IMR-90 (cell line): ENCODE measurements around the gene ALK. TPM values are rescaled to one million over a fixed set of nuclear protein-coding genes. Genes with fewer than 3 reads are reported as not detected.

ENCODE experiments used
- ATAC-seq: fragments of 200-7000 bp; cut with Tn5 transposase; 2 replicates; pipeline ENCODE4 v1.9.1; 2020; ENCODE audit warnings: low read depth, mild to moderate bottlenecking, moderate library complexity
- BruUV-seq: library from RNA; stranded (reverse); fragments of 400-500 nt; replicated peaks from 2 replicates; lab custom pipeline; 2021; lab: Mats Ljungman, UMichigan
- CTCF ChIA-PET: fragments of 300-600 bp; formaldehyde crosslinking; extraction: SDS; loops from one replicate; lab custom pipeline; 2021; ENCODE audit warnings: antibody characterized with exemption; lab: Yijun Ruan, JAX
- POLR2A ChIA-PET: fragments of 300-600 bp; sonication (Branson Sonifier 250); formaldehyde crosslinking; loops from one replicate; lab custom pipeline; 2022; ENCODE audit warnings: antibody characterized with exemption; ENCODE audit not compliant: unreplicated experiment; lab: Charles Lee
- DNase-seq: peaks from one replicate; pipeline ENCODE4 v3.0.0; 2013
- H2AFZ ChIP-seq: replicated peaks from 2 replicates; pipeline ENCODE3; 2013; ENCODE audit warnings: low read length, mild to moderate bottlenecking; ENCODE audit not compliant: poor library complexity
- H2AK5ac ChIP-seq: 2 replicates; pipeline ENCODE4 v1.6.1; 2013; ENCODE audit warnings: low read depth, low read length, inconsistent platforms
- H2AK9ac ChIP-seq: replicated peaks from 2 replicates; pipeline ENCODE3; 2013; ENCODE audit warnings: mild to moderate bottlenecking, low read depth, low read length, moderate library complexity; ENCODE audit not compliant: poor library complexity
- H2BK120ac ChIP-seq: 2 replicates; pipeline ENCODE4 v1.6.1; 2013; ENCODE audit warnings: low read depth, low read length, inconsistent platforms
- H2BK15ac ChIP-seq: 3 replicates; pipeline ENCODE4 v1.6.1; 2013; ENCODE audit warnings: low read depth, low read length, inconsistent platforms
- H2BK20ac ChIP-seq: 2 replicates; pipeline ENCODE4 v1.6.1; 2013; ENCODE audit warnings: low read depth, mild to moderate bottlenecking, inconsistent platforms, low read length, moderate library complexity
- H2BK5ac ChIP-seq: 2 replicates; pipeline ENCODE4 v1.6.1; 2013; ENCODE audit warnings: mild to moderate bottlenecking, low read depth, low read length, inconsistent platforms; ENCODE audit not compliant: poor library complexity, severe bottlenecking
- H3K14ac ChIP-seq: replicated peaks from 2 replicates; pipeline ENCODE4 v1.6.1; 2013; ENCODE audit warnings: low read depth, low read length, inconsistent platforms
- H3K18ac ChIP-seq: 2 replicates; pipeline ENCODE4 v1.6.1; 2013; ENCODE audit warnings: low read depth, low read length, control low read depth
- H3K23ac ChIP-seq: 2 replicates; pipeline ENCODE4 v1.6.1; 2013; ENCODE audit warnings: low read depth, low read length, inconsistent platforms
- H3K27ac ChIP-seq: 2 replicates; pipeline ENCODE4 v1.5.1; 2013; ENCODE audit warnings: mild to moderate bottlenecking, control low read depth, low read length; ENCODE audit not compliant: insufficient read depth
- H3K27me3 ChIP-seq: 2 replicates; pipeline ENCODE4 v1.6.1; 2013; ENCODE audit warnings: low read length; ENCODE audit not compliant: control insufficient read depth, insufficient read depth
- H3K36me3 ChIP-seq: 2 replicates; pipeline ENCODE4 v1.6.1; 2013; ENCODE audit warnings: low read length, mixed read lengths; ENCODE audit not compliant: control insufficient read depth, insufficient read depth
- H3K4ac ChIP-seq: 2 replicates; pipeline ENCODE4 v1.6.1; 2013; ENCODE audit warnings: low read depth, low read length, inconsistent platforms
- H3K4me1 ChIP-seq: 2 replicates; pipeline ENCODE4 v1.6.1; 2013; ENCODE audit warnings: low read length, mixed read lengths; ENCODE audit not compliant: control insufficient read depth, insufficient read depth
- H3K4me2 ChIP-seq: 2 replicates; pipeline ENCODE4 v1.6.1; 2013; ENCODE audit warnings: low read depth, mild to moderate bottlenecking, control low read depth, low read length, moderate library complexity
- H3K4me3 ChIP-seq: 2 replicates; pipeline ENCODE4 v1.5.1; 2013; ENCODE audit warnings: low read depth, mild to moderate bottlenecking, control low read depth, low read length, moderate library complexity; ENCODE audit not compliant: insufficient read depth
- H3K56ac ChIP-seq: 2 replicates; pipeline ENCODE4 v1.6.1; 2013; ENCODE audit warnings: low read length, inconsistent platforms; ENCODE audit not compliant: insufficient read depth; ENCODE audit errors: extremely low read depth
- H3K79me1 ChIP-seq, 2 experiments: 2 replicates each; pipeline ENCODE4 v1.6.1; 2013; ENCODE audit warnings: low read length in 2 of 2, inconsistent platforms in 1 of 2, low read depth in 1 of 2
- H3K9ac ChIP-seq: 2 replicates; pipeline ENCODE4 v1.6.1; 2013; ENCODE audit warnings: low read depth, low read length, control low read depth
- H3K9me1 ChIP-seq: 2 replicates; pipeline ENCODE4 v1.6.1; 2013; ENCODE audit warnings: low read length, inconsistent platforms; ENCODE audit not compliant: insufficient read depth
- H3K9me3 ChIP-seq: 2 replicates; pipeline ENCODE4 v1.6.1; 2013; ENCODE audit warnings: low read length; ENCODE audit not compliant: control insufficient read depth, insufficient read depth
- H4K20me1 ChIP-seq: 2 replicates; pipeline ENCODE4 v1.6.1; 2013; ENCODE audit warnings: low read length, inconsistent platforms; ENCODE audit not compliant: insufficient read depth
- H4K5ac ChIP-seq: 2 replicates; pipeline ENCODE4 v1.6.1; 2013; ENCODE audit warnings: mild to moderate bottlenecking, low read depth, low read length, control low read depth
- H4K8ac ChIP-seq, 2 experiments: 2 replicates each; pipeline ENCODE4 v1.6.1; 2013; ENCODE audit warnings: low read depth in 2 of 2, low read length in 2 of 2, control low read depth in 1 of 2, inconsistent platforms in 1 of 2
- H4K91ac ChIP-seq: 2 replicates; pipeline ENCODE4 v1.6.1; 2013; ENCODE audit warnings: low read depth, low read length, inconsistent platforms; ENCODE audit not compliant: insufficient read depth
- BHLHE40 ChIP-seq: fragments of 150-350 bp; IDR thresholded peaks from 2 replicates; pipeline ENCODE4 v1.6.1; 2016; ENCODE audit warnings: mild to moderate bottlenecking, low read depth, low read length
- CEBPB ChIP-seq: IDR thresholded peaks from 2 replicates; pipeline ENCODE4 v1.6.1; 2012; ENCODE audit warnings: low read depth, low read length, improper control_type of control experiment
- CHD1 ChIP-seq: IDR thresholded peaks from 2 replicates; pipeline ENCODE4 v1.6.1; 2012; ENCODE audit warnings: low read depth, low read length, improper control_type of control experiment
- FOS ChIP-seq: fragments of 150-350 bp; IDR thresholded peaks from 2 replicates; pipeline ENCODE4 v1.6.1; 2016; ENCODE audit warnings: low read depth, low read length
- MAFK ChIP-seq: IDR thresholded peaks from 2 replicates; pipeline ENCODE4 v1.6.1; 2012; ENCODE audit warnings: low read depth, low read length, improper control_type of control experiment
- MXI1 ChIP-seq: IDR thresholded peaks from 2 replicates; pipeline ENCODE4 v1.6.1; 2012; ENCODE audit warnings: low read depth, mild to moderate bottlenecking, low read length, moderate library complexity, borderline replicate concordance
- RAD21 ChIP-seq: IDR thresholded peaks from 2 replicates; pipeline ENCODE4 v1.6.1; 2012; ENCODE audit warnings: low read length, improper control_type of control experiment
- RCOR1 ChIP-seq: IDR thresholded peaks from 2 replicates; pipeline ENCODE4 v1.6.1; 2012; ENCODE audit warnings: mild to moderate bottlenecking, low read length, improper control_type of control experiment; ENCODE audit not compliant: insufficient replicate concordance
- SMC3 ChIP-seq: fragments of 150-350 bp; IDR thresholded peaks from 2 replicates; pipeline ENCODE4 v1.6.1; 2016; ENCODE audit warnings: low read depth, mild to moderate bottlenecking, antibody characterized with exemption, low read length, moderate library complexity
- WGBS, 2 experiments: methylation state at CpG; one replicate each; pipeline versions ENCODE4 v1.1.5 to v1.1.7; 2013; ENCODE audit warnings: missing lambda C conversion rate in 2 of 2; ENCODE audit not compliant: insufficient read length in 1 of 2; ENCODE audit errors: extremely low coverage in 2 of 2; 5-methylcytosine and 5-hydroxymethylcytosine counted together
- dilution Hi-C: fragments of 300-500 bp; cut with HindIII; formaldehyde crosslinking; loops from one replicate; pipeline ENCODE4 v1.14.3; 2018; ENCODE audit warnings: low sequenced_read_pairs; ENCODE audit not compliant: unreplicated experiment
- in situ Hi-C: fragments of 300-500 bp; cut with MboI; formaldehyde crosslinking; loops from 3 replicates; pipeline ENCODE4 v1.14.3; 2019; ENCODE audit warnings: low sequenced_read_pairs, inconsistent platforms, mixed read lengths
- intact Hi-C: fragments of 100-400 bp; cut with micrococcal nuclease; formaldehyde crosslinking; loops from 2 replicates; pipeline ENCODE4 v1.10.0; 2022
- polyA plus RNA-seq, 3 experiments: library from polyadenylated mRNA; depleted of rRNA; stranded (reverse); fragments of >200 nt; gene quantifications; 2 replicates each; pipeline ENCODE4 v1.2.3, GENCODE V29; 2012; ENCODE audit warnings: low replicate concordance in 1 of 3
- total RNA-seq: library from RNA; depleted of rRNA; stranded (reverse); fragments of >200 nt; gene quantifications from 2 replicates; pipeline ENCODE4 v1.2.3, GENCODE V29; 2012
- TF ChIP-seq, protein P1 (sequence below): conservative IDR thresholded peaks from 2 replicates; pipeline ENCODE4 v1.5.1; 2012; ENCODE audit warnings: mild to moderate bottlenecking, low read depth, low read length, improper control_type of control experiment
- TF ChIP-seq, protein P2 (sequence below): fragments of 150-350 bp; IDR thresholded peaks from 2 replicates; pipeline ENCODE4 v1.6.1; 2017; ENCODE audit warnings: mild to moderate bottlenecking, antibody characterized with exemption, low read length, low read depth
- TF ChIP-seq, protein P3 (sequence below): fragments of 150-350 bp; IDR thresholded peaks from 2 replicates; pipeline ENCODE4 v1.6.1; 2016; ENCODE audit warnings: low read depth, mild to moderate bottlenecking, low read length, moderate library complexity, borderline replicate concordance

ALK gene
- total and polyA plus RNA-seq, 2 of the 4 experiments (the other 2 are of a cell fraction), result not detected

DNA sequence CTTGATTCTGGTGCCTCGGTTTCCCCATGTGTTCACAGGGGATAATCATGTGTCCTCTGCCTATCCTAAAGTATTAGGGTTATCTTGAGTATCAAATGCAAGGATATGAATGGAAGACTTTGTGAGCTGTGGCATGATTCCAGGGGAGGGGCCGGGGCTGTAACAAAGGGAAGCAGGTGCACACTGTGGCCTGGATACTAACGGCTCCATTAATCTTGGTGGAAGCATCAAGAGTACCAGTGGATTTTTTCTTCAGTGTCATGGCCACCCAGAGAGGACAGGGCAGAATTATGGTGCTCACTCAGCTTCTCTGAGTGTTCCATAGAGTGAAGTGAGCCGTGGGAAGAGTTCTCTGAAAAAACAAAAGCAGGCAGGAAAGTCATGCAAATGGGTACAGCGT lies 320.1 kb downstream of the ALK start:
- Histone ChIP-seq H4K20me1 (no peaks in the 10 kb centered on the region), H2BK15ac (no peak overlapping the region; the same call in 2 of the 3 replicates), H3K18ac (no peak overlapping the region), H3K9me1 (no peaks in the 10 kb centered on the region), H3K4me1 (peaks cover 6% of the 10 kb centered on the region; the same call in 1 of the 2 replicates), H3K9ac (no peak overlapping the region), H3K36me3 (no peaks in the 10 kb centered on the region), H3K27me3 (no peaks in the 10 kb centered on the region), H3K9me3 (peaks cover 2% of the 10 kb centered on the region; the same call in 1 of the 2 replicates), H3K79me1 (no peaks in the 10 kb centered on the region), H2BK5ac (no peak overlapping the region), H4K5ac (no peak overlapping the region), H3K27ac (no peak overlapping the region), H2AK5ac (no peak overlapping the region), H3K4me2 (no peak overlapping the region), H2BK120ac (no peak overlapping the region), H2AFZ (no peak overlapping the region), H3K56ac (no peak overlapping the region), H3K4me3 (no peak overlapping the region), H4K8ac (no peak overlapping the region), H4K91ac (no peak overlapping the region), H2AK9ac (no peak overlapping the region), H2BK20ac (no peak overlapping the region), H3K23ac (no peak overlapping the region), H3K4ac (peak overlapping the region; percentile 15; the same call in 1 of the 2 replicates), H3K14ac (no peak overlapping the region)
- intact Hi-C loops (no loop called here), dilution Hi-C loops (no loop called here), in situ Hi-C loops (no loop called here)
- no TSS peak for BruUV-seq
- ChIA-PET CTCF (no interaction called here), POLR2A (no interaction called here)
- ATAC-seq, result no peak
- no peak for DNase-seq
- WGBS, 2 experiments, result 91% methylated on average over 4 of the region's 5 CpGs; no CpG with 5 or more reads in 1 of the 2 experiments
- TF ChIP-seq MAFK (no peak), CEBPB (no peak), CHD1 (no peak), FOS (no peak), BHLHE40 (no peak), SMC3 (no peak), RAD21 (no peak), RCOR1 (no peak), MXI1 (no peak)
- TF ChIP-seq, protein P1, sequence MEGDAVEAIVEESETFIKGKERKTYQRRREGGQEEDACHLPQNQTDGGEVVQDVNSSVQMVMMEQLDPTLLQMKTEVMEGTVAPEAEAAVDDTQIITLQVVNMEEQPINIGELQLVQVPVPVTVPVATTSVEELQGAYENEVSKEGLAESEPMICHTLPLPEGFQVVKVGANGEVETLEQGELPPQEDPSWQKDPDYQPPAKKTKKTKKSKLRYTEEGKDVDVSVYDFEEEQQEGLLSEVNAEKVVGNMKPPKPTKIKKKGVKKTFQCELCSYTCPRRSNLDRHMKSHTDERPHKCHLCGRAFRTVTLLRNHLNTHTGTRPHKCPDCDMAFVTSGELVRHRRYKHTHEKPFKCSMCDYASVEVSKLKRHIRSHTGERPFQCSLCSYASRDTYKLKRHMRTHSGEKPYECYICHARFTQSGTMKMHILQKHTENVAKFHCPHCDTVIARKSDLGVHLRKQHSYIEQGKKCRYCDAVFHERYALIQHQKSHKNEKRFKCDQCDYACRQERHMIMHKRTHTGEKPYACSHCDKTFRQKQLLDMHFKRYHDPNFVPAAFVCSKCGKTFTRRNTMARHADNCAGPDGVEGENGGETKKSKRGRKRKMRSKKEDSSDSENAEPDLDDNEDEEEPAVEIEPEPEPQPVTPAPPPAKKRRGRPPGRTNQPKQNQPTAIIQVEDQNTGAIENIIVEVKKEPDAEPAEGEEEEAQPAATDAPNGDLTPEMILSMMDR, result no peak
- TF ChIP-seq, protein P2, sequence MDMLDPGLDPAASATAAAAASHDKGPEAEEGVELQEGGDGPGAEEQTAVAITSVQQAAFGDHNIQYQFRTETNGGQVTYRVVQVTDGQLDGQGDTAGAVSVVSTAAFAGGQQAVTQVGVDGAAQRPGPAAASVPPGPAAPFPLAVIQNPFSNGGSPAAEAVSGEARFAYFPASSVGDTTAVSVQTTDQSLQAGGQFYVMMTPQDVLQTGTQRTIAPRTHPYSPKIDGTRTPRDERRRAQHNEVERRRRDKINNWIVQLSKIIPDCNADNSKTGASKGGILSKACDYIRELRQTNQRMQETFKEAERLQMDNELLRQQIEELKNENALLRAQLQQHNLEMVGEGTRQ, result no peak
- TF ChIP-seq, protein P3, sequence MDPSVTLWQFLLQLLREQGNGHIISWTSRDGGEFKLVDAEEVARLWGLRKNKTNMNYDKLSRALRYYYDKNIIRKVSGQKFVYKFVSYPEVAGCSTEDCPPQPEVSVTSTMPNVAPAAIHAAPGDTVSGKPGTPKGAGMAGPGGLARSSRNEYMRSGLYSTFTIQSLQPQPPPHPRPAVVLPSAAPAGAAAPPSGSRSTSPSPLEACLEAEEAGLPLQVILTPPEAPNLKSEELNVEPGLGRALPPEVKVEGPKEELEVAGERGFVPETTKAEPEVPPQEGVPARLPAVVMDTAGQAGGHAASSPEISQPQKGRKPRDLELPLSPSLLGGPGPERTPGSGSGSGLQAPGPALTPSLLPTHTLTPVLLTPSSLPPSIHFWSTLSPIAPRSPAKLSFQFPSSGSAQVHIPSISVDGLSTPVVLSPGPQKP, result no peak
